GM18861 (cell line): Measurements from ENCODE around the gene IFT172.
A peak's percentile ranks its signal among the peaks of the same experiment; 100 is the strongest.
"Not testable (repeated sequence)": the region's sequence is repeated elsewhere in the genome, so short reads cannot be mapped to it uniquely, and the experiment has no call there.

Source experiments
- ATAC-seq: cut with Tn5 transposase; IDR thresholded peaks from one replicate; pipeline ENCODE4 v1.9.1; 2021; ENCODE audit not compliant: unreplicated experiment

IFT172 gene

DNA sequence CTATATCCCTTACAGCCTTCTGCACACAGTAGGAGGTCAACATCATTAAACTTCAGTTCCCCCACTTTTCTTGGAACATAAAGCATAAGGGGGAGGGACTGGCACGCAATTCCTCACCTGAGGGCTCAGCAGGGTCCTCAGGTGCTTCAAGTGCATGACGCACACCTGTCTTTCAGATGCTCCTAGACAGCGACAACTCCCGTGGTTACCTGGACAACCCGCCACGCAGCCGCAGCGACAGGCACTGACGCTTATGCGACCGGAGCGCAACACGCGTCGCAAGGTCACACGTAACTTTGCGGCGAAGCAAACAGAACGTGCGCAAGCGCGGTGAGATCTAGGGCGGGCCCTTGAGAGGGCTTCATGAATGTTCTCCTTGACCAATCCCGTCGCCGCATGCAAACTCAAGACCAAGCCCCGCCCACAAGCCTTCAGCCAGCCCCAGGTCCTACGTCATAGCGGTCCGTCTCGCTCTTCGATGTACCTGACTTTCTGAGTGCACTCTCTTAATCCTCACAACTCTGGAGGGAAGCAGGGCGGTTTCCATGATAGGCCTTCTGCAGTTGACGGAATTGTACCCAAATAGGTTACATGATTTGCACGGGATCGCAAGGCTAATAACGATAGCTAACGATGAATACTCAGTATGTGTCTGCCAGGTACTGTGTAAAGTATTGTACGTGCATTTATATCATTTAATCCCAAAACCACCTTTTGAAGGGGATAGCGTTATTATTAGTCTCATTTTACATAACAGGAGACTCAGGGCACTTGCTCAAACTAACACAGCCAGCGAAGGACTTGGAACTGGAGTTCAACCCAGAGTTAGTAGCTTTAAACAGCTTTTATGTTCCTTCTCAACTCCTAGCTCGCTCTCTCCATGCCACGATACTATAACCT lies at the start of gene IFT172:
Gene IFT172 (minus strand): TSS at position 246 of the 900 bp plus-strand sequence. CDS start 90 bp downstream, at position 156.
- ATAC-seq: peak; percentile 94

- ATAC-seq: not testable (repeated sequence)
These were observed 49.4 kb upstream of the IFT172 start for GRCh38 chr2:27538839-27539450.

DNA sequence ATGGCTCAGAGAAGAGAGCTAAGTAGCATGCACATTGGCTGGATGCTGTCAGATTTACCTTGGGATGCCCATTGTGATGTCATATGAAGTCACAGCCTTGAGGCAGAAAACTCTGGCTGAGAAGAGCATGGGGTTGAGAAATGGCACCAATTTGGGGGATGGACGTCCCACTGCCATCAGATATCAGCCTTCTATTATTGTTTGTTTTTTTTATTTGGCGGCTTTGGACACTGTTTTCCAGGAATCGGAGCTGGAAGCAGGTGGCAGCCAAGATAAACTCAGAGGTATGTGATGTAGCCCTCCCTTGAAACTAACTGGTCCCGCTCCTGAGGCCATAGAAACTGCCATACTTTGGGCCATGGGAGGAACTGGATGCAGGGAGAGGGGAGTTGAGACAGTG lies 47.7 kb upstream of the IFT172 start:
- ATAC-seq: no peak

GRCh38 chr2:27531983-27532382 lies 42.4 kb upstream of the IFT172 start:
- no peak for ATAC-seq

GRCh38 chr2:27527182-27527581 lies 37.6 kb upstream of the IFT172 start:
- ATAC-seq: no peak

- ATAC-seq: no peak
These were observed 32.9 kb upstream of the IFT172 start for GRCh38 chr2:27522400-27522945.

GRCh38 chr2:27520316-27520715 lies 30.8 kb upstream of the IFT172 start:
- ATAC-seq: no peak

GRCh38 chr2:27518782-27519113 lies 29.2 kb upstream of the IFT172 start:
- no peak for ATAC-seq

- ATAC-seq: no peak
These were observed 28.7 kb upstream of the IFT172 start for GRCh38 chr2:27518113-27518781.

DNA sequence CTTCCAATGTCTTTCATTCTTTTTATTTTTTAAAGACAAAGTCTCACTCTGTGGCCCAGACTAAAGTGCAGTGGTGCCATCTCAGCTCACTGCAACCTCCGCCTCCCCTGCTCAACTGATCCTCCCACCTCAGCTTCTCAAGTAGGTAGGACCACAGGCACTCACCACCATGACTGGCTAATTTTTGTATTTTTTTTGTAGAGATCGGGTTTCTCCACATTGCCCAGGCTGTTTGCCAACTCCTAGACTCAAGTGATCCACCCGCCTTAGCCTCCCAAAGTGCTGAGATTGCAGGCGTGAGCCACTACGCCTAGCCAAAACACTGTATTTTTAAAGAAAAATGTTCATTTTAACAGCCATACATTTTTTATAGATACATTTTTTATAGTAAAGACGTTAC lies 19.8 kb upstream of the IFT172 start:
- no peak for ATAC-seq

- ATAC-seq: no peak
These were observed 17.8 kb upstream of the IFT172 start for GRCh38 chr2:27507293-27507692.

GRCh38 chr2:27506587-27506986 lies 17.0 kb upstream of the IFT172 start:
- no peak for ATAC-seq

- ATAC-seq: no peak
These were observed 12.6 kb upstream of the IFT172 start for GRCh38 chr2:27502142-27502541.

GRCh38 chr2:27501042-27501441 lies 11.5 kb upstream of the IFT172 start:
- no peak for ATAC-seq

GRCh38 chr2:27498975-27499374 lies 9.4 kb upstream of the IFT172 start:
- ATAC-seq: no peak

DNA sequence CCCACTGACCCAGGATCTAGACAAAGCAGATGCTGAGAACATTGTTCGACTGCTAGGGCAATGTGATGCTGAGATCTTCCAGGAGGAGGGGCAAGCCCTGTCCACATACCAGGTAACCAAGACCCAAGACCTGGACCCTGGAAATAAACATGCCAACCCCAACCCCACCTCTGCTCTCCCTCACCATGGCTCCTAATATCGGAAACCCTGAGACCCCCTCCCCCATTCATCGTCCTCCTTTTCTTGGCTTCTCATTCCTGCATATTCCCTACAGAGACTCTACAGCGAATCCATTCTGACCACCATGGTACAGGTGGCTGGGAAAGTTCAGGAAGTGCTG lies 7.7 kb upstream of the IFT172 start:
- ATAC-seq: no peak

DNA sequence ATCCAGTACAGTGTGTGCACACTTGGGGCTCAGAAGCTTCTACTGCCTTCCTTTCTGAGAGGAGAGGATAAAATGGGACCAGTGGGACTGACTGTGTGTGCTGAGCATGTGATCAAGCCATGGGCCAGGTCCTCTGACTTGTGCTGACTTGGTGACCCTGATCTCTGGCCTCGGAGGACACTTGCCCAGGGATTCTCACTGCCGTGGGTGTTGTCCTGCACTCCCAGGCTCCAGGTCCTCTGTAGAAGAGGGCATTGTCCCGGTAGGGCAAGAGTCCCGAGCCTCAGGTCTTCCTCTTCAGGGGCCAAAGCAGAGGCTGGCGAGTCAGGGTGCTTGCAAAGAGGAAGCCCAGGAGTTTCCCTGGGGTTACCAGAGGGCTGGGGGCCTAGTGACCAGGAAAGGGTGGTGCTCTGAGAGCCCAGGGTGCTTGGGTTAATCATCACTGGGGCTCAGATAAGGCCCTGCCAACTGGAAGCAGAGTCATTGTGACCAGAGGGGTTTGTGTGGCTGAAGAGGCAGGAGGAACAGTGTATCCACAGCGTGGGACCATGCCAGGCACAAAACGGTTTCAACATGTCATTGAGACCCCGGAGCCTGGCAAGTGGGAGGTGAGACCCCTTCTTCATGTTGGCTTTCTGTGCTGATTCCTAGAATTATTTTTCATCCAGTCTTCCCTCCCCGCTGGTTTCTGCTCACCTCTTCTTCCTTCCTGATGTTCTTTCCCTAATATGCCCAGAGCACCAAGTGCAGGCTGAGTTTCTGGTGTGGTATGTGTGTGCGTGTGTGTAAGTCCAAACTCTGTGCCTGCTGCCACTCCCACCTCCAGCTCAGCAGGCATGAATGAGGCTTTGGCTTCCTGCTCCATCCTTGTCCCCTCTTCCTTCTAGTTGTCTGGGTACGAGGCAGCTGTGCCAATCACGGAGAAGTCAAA lies 7.1 kb upstream of the IFT172 start, which contains the start of gene GCKR:
Gene GCKR (plus strand): TSS at position 483 of the 931 bp plus-strand sequence. CDS start 66 bp downstream, at position 549.
- no peak for ATAC-seq

DNA sequence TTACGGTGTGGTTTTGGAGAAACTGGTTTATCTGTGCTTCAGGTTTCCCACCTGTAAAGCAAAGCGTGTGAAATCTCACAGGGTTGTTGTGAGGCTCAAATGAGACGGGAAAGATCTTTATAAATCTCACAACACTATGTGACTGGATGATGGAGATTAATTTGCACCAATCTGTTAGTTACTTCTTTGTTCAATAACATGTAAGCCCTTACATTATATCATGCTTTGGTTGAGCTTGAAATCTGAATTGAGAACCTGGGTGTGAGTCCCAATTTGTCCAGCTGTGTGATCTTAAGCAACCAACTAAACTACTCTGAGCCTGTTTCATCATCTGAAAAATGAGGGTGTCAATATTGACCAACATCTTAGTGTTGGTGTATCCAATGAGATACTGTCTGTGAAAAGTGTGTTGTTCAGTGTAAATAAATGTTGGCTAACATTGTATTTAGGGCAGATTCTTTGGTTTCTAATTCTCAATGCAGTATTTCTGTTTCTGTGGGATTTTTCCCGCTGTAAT lies 6.4 kb upstream of the IFT172 start:
- ATAC-seq: no peak

GRCh38 chr2:27494944-27495554 lies 5.5 kb upstream of the IFT172 start, which contains the start of gene FNDC4:
FNDC4 (minus strand) TSS chr2:27495200; CDS start chr2:27494679, 521 bp downstream.
- ATAC-seq: no peak
